ENCODE data around the gene KNOP1. TPM values are rescaled to one million over a fixed set of nuclear protein-coding genes. Genes with fewer than 3 reads are reported as not detected.

The KNOP1 gene
- total RNA-seq, 1 experiment from 2014 or later: 24.5 TPM

DNA sequence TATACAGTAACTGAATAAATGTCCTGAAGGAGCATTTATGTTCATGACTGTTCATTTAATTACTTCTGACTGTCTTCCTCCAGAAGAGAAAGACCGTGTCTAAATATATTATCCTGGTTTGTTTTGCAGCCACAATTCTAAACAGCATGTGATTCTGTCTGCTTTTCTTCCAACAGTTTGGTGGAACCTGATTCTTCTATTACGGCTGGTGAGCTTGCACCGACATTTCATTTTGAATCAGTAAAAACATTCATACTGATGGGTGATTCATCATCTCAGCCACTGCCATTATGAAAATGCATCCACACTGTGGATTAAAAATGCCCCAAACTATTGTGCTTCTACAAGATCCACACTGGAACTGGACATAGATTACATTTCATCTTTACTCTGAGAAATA is 16.9 kb downstream of the KNOP1 start:
- ChIA-PET POLR2A (no interaction called here), CTCF (interaction anchor here (0.6 to 1.2 kb wide), 3 partner anchors 17 to 159 kb away, joined by 3 to 4 read pairs (median 3); partner anchors contain the start of genes IQCK and KNOP1)
- Mint-ChIP-seq H3K36me3 (ENCODE audit: insufficient read depth, unreplicated experiment) (peaks cover 77% of the 10 kb centered on the region), H3K4me1 (ENCODE audit: insufficient read depth, unreplicated experiment) (peaks cover 30% of the 10 kb centered on the region), H3K27ac (ENCODE audit: low read depth, unreplicated experiment) (no peak overlapping the region), H3K4me3 (ENCODE audit: unreplicated experiment) (no peak overlapping the region), H3K9me3 (ENCODE audit: unreplicated experiment) (no peaks in the 10 kb centered on the region), H3K27me3 (ENCODE audit: insufficient read depth, unreplicated experiment) (no peaks in the 10 kb centered on the region)
- intact Hi-C loops (cut with micrococcal nuclease): no loop called here
- DNase-seq (ENCODE audit: unreplicated experiment): no peak
- TF ChIP-seq, protein P1, sequence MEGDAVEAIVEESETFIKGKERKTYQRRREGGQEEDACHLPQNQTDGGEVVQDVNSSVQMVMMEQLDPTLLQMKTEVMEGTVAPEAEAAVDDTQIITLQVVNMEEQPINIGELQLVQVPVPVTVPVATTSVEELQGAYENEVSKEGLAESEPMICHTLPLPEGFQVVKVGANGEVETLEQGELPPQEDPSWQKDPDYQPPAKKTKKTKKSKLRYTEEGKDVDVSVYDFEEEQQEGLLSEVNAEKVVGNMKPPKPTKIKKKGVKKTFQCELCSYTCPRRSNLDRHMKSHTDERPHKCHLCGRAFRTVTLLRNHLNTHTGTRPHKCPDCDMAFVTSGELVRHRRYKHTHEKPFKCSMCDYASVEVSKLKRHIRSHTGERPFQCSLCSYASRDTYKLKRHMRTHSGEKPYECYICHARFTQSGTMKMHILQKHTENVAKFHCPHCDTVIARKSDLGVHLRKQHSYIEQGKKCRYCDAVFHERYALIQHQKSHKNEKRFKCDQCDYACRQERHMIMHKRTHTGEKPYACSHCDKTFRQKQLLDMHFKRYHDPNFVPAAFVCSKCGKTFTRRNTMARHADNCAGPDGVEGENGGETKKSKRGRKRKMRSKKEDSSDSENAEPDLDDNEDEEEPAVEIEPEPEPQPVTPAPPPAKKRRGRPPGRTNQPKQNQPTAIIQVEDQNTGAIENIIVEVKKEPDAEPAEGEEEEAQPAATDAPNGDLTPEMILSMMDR (IDR thresholded peaks at IDR 0.05; ENCODE audit: unreplicated experiment): no peak
- BruUV-seq (replicated peaks): no TSS peak

DNA sequence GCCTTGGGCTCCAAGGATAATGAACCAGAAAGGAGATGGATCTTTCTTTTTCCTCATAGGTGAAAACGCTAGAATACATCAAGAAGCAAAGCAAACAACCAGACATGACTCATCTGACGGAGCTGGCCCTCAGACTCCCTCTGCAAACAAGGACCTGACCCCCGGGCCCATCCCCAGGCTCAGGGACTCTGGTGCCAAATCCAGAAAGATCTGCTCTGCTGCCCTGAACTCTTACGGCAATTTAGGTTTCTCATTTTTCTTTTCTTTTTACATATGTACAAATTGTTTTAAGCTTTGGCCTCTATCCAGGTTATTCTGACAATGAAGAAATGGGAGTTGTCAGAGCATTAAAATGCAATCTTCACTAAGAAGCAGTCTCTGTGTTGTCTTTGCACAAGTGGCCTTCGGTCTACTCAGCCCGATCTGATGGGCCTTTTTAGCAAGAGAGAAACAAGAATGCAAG is 17.7 kb downstream of the KNOP1 start:
- Mint-ChIP-seq H3K27me3 (ENCODE audit: insufficient read depth, unreplicated experiment) (no peaks in the 10 kb centered on the region), H3K27ac (ENCODE audit: low read depth, unreplicated experiment) (peak overlapping the region; percentile 39), H3K36me3 (ENCODE audit: insufficient read depth, unreplicated experiment) (peaks cover 70% of the 10 kb centered on the region), H3K4me3 (ENCODE audit: unreplicated experiment) (no peak overlapping the region), H3K9me3 (ENCODE audit: unreplicated experiment) (no peaks in the 10 kb centered on the region), H3K4me1 (ENCODE audit: insufficient read depth, unreplicated experiment) (peaks cover 30% of the 10 kb centered on the region)
- TF ChIP-seq, protein P1 (IDR thresholded peaks at IDR 0.05; ENCODE audit: unreplicated experiment): no peak
- peak; percentile 60 for DNase-seq (ENCODE audit: unreplicated experiment)
- no TSS peak for BruUV-seq (replicated peaks)
- ChIA-PET POLR2A (no interaction called here), CTCF (interaction anchor here (0.6 to 1.2 kb wide), 4 partner anchors 18 to 614 kb away, joined by 3 to 4 read pairs (median 3); partner anchors contain the start of genes IQCK and KNOP1)
- intact Hi-C loops (cut with micrococcal nuclease): no loop called here

DNA sequence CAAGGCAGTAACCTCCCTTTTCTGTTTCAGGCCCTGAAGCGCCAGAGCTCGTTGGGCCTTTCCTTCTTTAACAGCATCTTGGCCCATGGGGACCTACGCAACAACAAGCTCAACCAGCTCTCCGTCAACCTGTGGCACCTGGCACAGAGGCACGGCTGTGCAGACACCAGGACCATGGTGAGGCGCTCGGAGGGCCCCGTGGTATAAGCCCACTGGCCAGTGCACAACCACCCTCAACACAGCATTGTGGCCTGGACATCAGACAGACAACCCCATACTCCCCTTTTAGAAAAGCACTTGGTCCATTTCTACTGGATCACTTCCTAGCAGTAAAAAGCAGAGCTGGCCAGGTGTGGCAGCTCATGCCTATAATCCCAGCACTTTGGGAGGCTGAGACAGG is 18.6 kb downstream of the KNOP1 start:
- intact Hi-C loops (cut with micrococcal nuclease): loop anchor here (5.0 to 10.0 kb wide), 2 partner anchors 95 to 357 kb away; no protein-coding TSS in a partner anchor
- TF ChIP-seq, protein P1 (IDR thresholded peaks at IDR 0.05; ENCODE audit: unreplicated experiment): no peak
- DNase-seq (ENCODE audit: unreplicated experiment): no peak
- no peak overlapping the region for H3K4me3 Mint-ChIP-seq (ENCODE audit: unreplicated experiment)
- no peak overlapping the region for H3K27ac Mint-ChIP-seq (ENCODE audit: low read depth, unreplicated experiment)
- CTCF ChIA-PET: interaction anchor here (0.6 to 1.1 kb wide), 11 partner anchors 9 to 1175 kb away, joined by 3 to 6 read pairs (median 3); no protein-coding TSS in a partner anchor
- H3K4me1 Mint-ChIP-seq (ENCODE audit: insufficient read depth, unreplicated experiment): peaks cover 24% of the 10 kb centered on the region
- peaks cover 69% of the 10 kb centered on the region for H3K36me3 Mint-ChIP-seq (ENCODE audit: insufficient read depth, unreplicated experiment)
- no peaks in the 10 kb centered on the region for H3K9me3 Mint-ChIP-seq (ENCODE audit: unreplicated experiment)
- H3K27me3 Mint-ChIP-seq (ENCODE audit: insufficient read depth, unreplicated experiment): no peaks in the 10 kb centered on the region
- POLR2A ChIA-PET: interaction anchor here (0.6 kb wide), 1 partner anchor 651 kb away, joined by 3 read pairs; no protein-coding TSS in a partner anchor
- no TSS peak for BruUV-seq (replicated peaks)

DNA sequence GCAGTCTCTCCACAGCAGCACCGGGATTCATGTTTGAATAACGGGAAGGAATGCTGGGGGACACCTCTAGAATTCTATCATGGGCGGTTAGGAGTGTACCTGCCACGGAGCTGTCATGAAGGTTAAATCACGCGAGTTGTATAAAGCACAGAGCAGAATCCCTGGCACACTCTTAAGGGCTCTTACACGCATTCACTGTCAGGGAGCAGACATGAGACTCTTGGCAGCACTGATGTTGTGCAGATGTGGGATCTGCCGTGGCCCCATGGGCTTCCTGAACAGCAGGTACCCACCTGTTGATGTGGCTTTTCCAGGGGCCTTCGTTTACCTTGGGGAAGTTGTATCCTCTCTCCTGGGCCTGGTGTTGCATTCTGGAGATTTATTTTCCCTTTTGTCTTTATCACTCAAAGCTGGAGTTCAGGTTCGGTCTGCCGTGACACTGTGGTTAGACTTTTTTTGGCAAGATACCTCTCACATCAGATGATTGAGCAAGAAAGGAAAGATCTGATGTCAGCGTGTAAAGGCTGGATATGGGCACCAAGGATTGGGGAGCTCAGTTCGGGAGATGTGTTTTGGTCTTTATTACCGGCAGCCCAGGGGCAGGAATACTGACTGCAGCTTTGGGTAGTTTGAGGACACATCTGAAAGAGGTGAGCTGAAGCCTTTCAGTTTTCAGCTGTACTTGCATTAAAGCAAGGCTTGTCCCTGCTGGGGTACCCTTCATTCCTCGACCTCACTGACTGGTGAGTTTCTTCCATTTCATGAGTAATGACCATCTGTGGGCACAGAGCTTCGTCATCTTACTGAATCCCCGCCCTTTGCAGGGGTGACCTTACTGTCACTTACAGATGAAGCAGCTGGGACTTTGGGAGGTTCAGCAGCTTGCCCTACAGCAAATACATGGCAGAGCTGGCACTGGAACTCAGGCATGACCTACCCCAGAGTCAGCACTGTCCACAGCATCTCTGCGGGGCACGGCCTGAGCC is 19.3 kb downstream of the KNOP1 start:
- no TSS peak for BruUV-seq (replicated peaks)
- Mint-ChIP-seq H3K36me3 (ENCODE audit: insufficient read depth, unreplicated experiment) (peaks cover 69% of the 10 kb centered on the region), H3K27ac (ENCODE audit: low read depth, unreplicated experiment) (peak overlapping the region; percentile 61), H3K9me3 (ENCODE audit: unreplicated experiment) (no peaks in the 10 kb centered on the region), H3K4me1 (ENCODE audit: insufficient read depth, unreplicated experiment) (peaks cover 24% of the 10 kb centered on the region), H3K4me3 (ENCODE audit: unreplicated experiment) (no peak overlapping the region), H3K27me3 (ENCODE audit: insufficient read depth, unreplicated experiment) (no peaks in the 10 kb centered on the region)
- ChIA-PET CTCF (interaction anchor here (0.6 to 1.9 kb wide), 12 partner anchors 8 to 1176 kb away, joined by 3 to 6 read pairs (median 3); partner anchors contain the start of genes IQCK and KNOP1), POLR2A (interaction anchor here (0.6 kb wide), 1 partner anchor 650 kb away, joined by 3 read pairs; no protein-coding TSS in a partner anchor)
- intact Hi-C loops (cut with micrococcal nuclease): loop anchor here (5.0 to 10.0 kb wide), 2 partner anchors 94 to 356 kb away; no protein-coding TSS in a partner anchor
- TF ChIP-seq, protein P1 (IDR thresholded peaks at IDR 0.05; ENCODE audit: unreplicated experiment): no peak
- DNase-seq (ENCODE audit: unreplicated experiment): peak; percentile 69
